Measurements from ENCODE around the gene CAVIN3.

GRCh38 chr11:6327806-6328205, 7.5 kb upstream of the CAVIN3 start:
- TF ChIP-seq GATA1 (IDR thresholded peaks at IDR 0.05; ENCODE audit: low read depth, low read length), result no peak
- TF ChIP-seq POLR2A (IDR thresholded peaks at IDR 0.05; ENCODE audit: low read length), result no peak

Measured in erythroblast (primary cell).